H1 (cell line): ENCODE results near the gene HOXB5. TPM values are rescaled to one million over a fixed set of nuclear protein-coding genes. Genes with fewer than 3 reads are reported as not detected.

ENCODE experiments used
- CTCF ChIA-PET: fragments of 300-600 bp; sonication (Branson Sonifier 250); formaldehyde crosslinking; loops from one replicate; lab custom pipeline; 2021; ENCODE audit not compliant: partially characterized antibody; lab: Charles Lee
- POLR2A ChIA-PET: fragments of 300-600 bp; sonication (Branson Sonifier 250); formaldehyde crosslinking; loops from one replicate; lab custom pipeline; 2021; ENCODE audit warnings: inconsistent platforms; ENCODE audit not compliant: partially characterized antibody; lab: Charles Lee
- DNase-seq, 2 experiments: peaks; one replicate each; pipeline versions ENCODE4 v3.0.0 to v3.0.0-alpha.2; 2010 to 2022; ENCODE audit warnings: low spot score in 2 of 2, low read depth in 1 of 2, mixed read lengths in 1 of 2
- FAIRE-seq: peaks from 2 replicates; lab custom pipeline; 2011; peaks lifted over from hg19 to GRCh38; lab: Jason Lieb, UNC
- H2AFZ ChIP-seq: 2 replicates; pipeline ENCODE4 v1.8.1; 2012; ENCODE audit warnings: low read length, inconsistent platforms
- H2AK5ac ChIP-seq: 2 replicates; pipeline ENCODE4 v1.6.1; 2013; ENCODE audit warnings: low read depth, low read length
- H2BK120ac ChIP-seq: replicated peaks from 2 replicates; pipeline ENCODE3; 2013; ENCODE audit warnings: low read depth, low read length, inconsistent platforms
- H2BK12ac ChIP-seq: 2 replicates; pipeline ENCODE4 v1.6.1; 2013; ENCODE audit warnings: low read depth, low read length
- H2BK15ac ChIP-seq: 2 replicates; pipeline ENCODE4 v1.6.1; 2013; ENCODE audit warnings: low read length
- H2BK20ac ChIP-seq: 2 replicates; pipeline ENCODE4 v1.6.1; 2013; ENCODE audit warnings: low read length
- H2BK5ac ChIP-seq: 2 replicates; pipeline ENCODE4 v1.6.1; 2013; ENCODE audit warnings: low read depth, low read length
- H3K14ac ChIP-seq: 2 replicates; pipeline ENCODE4 v1.6.1; 2013; ENCODE audit warnings: inconsistent platforms; ENCODE audit not compliant: insufficient read length
- H3K18ac ChIP-seq: 2 replicates; pipeline ENCODE4 v1.6.1; 2013; ENCODE audit warnings: low read length; ENCODE audit errors: extremely low read depth
- H3K23ac ChIP-seq: 2 replicates; pipeline ENCODE4 v1.6.1; 2013; ENCODE audit warnings: inconsistent platforms; ENCODE audit not compliant: insufficient read length
- H3K23me2 ChIP-seq: 2 replicates; pipeline ENCODE4 v1.6.1; 2013; ENCODE audit warnings: low read depth, low read length
- H3K27ac ChIP-seq: 2 replicates; pipeline ENCODE4 v1.6.1; 2011; ENCODE audit warnings: low read depth, low read length, inconsistent platforms
- H3K27me3 ChIP-seq, 4 experiments: replicated peaks in 1 of 4; 1 replicate in 1 of 4; 2 replicates in 3 of 4; pipeline versions ENCODE4 v1.6.1 to v1.8.1; 2011 to 2013; ENCODE audit warnings: low read length in 3 of 4, mild to moderate bottlenecking in 3 of 4, inconsistent platforms in 2 of 4, mixed read lengths in 2 of 4, moderate library complexity in 1 of 4; ENCODE audit not compliant: control insufficient read depth in 3 of 4, insufficient read depth in 3 of 4; ENCODE audit errors: extremely low read depth in 1 of 4
- H3K36me3 ChIP-seq, 4 experiments: 2 replicates each; pipeline versions ENCODE4 v1.6.1 to v1.8.1; 2011 to 2013; ENCODE audit warnings: mild to moderate bottlenecking in 4 of 4, low read length in 3 of 4, moderate library complexity in 2 of 4, control low read depth in 1 of 4, inconsistent platforms in 1 of 4; ENCODE audit not compliant: insufficient read depth in 4 of 4, control insufficient read depth in 2 of 4
- H3K4ac ChIP-seq: replicated peaks from 2 replicates; pipeline ENCODE3; 2013; ENCODE audit warnings: low read length, low read depth, mixed read lengths, inconsistent platforms; ENCODE audit not compliant: insufficient read length
- H3K4me1 ChIP-seq, 4 experiments: replicated peaks in 1 of 4; 1 replicate in 1 of 4; 2 replicates in 3 of 4; pipeline versions ENCODE4 v1.6.1 to v1.8.1; 2011 to 2013; ENCODE audit warnings: low read length in 3 of 4, inconsistent platforms in 2 of 4, mixed read lengths in 1 of 4; ENCODE audit not compliant: insufficient read depth in 4 of 4, control insufficient read depth in 3 of 4
- H3K4me2 ChIP-seq, 2 experiments: 2 replicates each; pipeline versions ENCODE4 v1.6.1 to v1.8.1; 2011 to 2013; ENCODE audit warnings: low read depth in 2 of 2, low read length in 2 of 2, control low read depth in 1 of 2, inconsistent platforms in 1 of 2, mild to moderate bottlenecking in 1 of 2; ENCODE audit not compliant: insufficient read depth in 1 of 2
- H3K4me3 ChIP-seq, 4 experiments: fragments of 200-600, 300-600 bp in 1 of 4; sonication (generic), shearing (Covaris generic), sonication (Bioruptor Twin) in 1 of 4; 2 replicates each; pipeline versions ENCODE4 v1.5.1 to v1.8.1; 2011 to 2016; ENCODE audit warnings: low read length in 4 of 4, low read depth in 3 of 4, control low read depth in 2 of 4, inconsistent platforms in 2 of 4, mild to moderate bottlenecking in 2 of 4, mixed read lengths in 1 of 4, moderate library complexity in 1 of 4; ENCODE audit not compliant: insufficient read depth in 2 of 4; ENCODE audit errors: extremely low read depth in 1 of 4
- H3K56ac ChIP-seq: replicated peaks from 2 replicates; pipeline ENCODE3; 2013; ENCODE audit warnings: low read depth, mild to moderate bottlenecking, mixed read lengths, low read length, inconsistent platforms; ENCODE audit not compliant: insufficient read length
- H3K79me1 ChIP-seq: 2 replicates; pipeline ENCODE4 v1.6.1; 2013; ENCODE audit warnings: low read depth, low read length, control low read depth
- H3K79me2 ChIP-seq, 2 experiments: 2 replicates each; pipeline versions ENCODE4 v1.6.1 to v1.8.1; 2012 to 2013; ENCODE audit warnings: low read length in 2 of 2, mild to moderate bottlenecking in 2 of 2, inconsistent platforms in 1 of 2; ENCODE audit not compliant: insufficient read depth in 2 of 2, control insufficient read depth in 1 of 2
- H3K9ac ChIP-seq, 4 experiments: replicated peaks in 1 of 4; 1 replicate in 1 of 4; 2 replicates in 3 of 4; pipeline versions ENCODE4 v1.6.1 to v1.8.1; 2011 to 2013; ENCODE audit warnings: low read depth in 3 of 4, low read length in 3 of 4, control low read depth in 2 of 4, mild to moderate bottlenecking in 2 of 4, moderate library complexity in 2 of 4, inconsistent platforms in 1 of 4; ENCODE audit errors: extremely low read depth in 1 of 4
- H3K9me3 ChIP-seq, 2 experiments: 2 replicates each; pipeline versions ENCODE4 v1.6.1 to v1.8.1; 2012 to 2013; ENCODE audit warnings: mild to moderate bottlenecking in 2 of 2, moderate library complexity in 2 of 2, control low read depth in 1 of 2, inconsistent platforms in 1 of 2, low read depth in 1 of 2, low read length in 1 of 2, mixed read lengths in 1 of 2; ENCODE audit not compliant: insufficient read depth in 2 of 2
- H4K20me1 ChIP-seq, 2 experiments: replicated peaks in 1 of 2; 2 replicates each; pipeline versions ENCODE3 to v1.8.1; 2011 to 2013; ENCODE audit warnings: inconsistent platforms in 2 of 2, low read length in 2 of 2, mild to moderate bottlenecking in 1 of 2; ENCODE audit not compliant: insufficient read depth in 2 of 2, control insufficient read depth in 1 of 2
- H4K5ac ChIP-seq: 2 replicates; pipeline ENCODE4 v1.6.1; 2013; ENCODE audit warnings: low read length, low read depth, mixed read lengths, inconsistent platforms; ENCODE audit not compliant: insufficient read length
- H4K8ac ChIP-seq: 2 replicates; pipeline ENCODE4 v1.8.0; 2013; ENCODE audit warnings: mild to moderate bottlenecking, moderate library complexity, low read length, inconsistent platforms; ENCODE audit not compliant: insufficient read depth; ENCODE audit errors: extremely low read depth
- H4K91ac ChIP-seq: replicated peaks from 2 replicates; pipeline ENCODE3; 2013; ENCODE audit warnings: low read length, mixed read lengths, inconsistent platforms; ENCODE audit not compliant: insufficient read length
- ASH2L ChIP-seq: fragments of 200-600, 300-600 bp; sonication (generic); IDR thresholded peaks from one replicate; pipeline ENCODE4 v1.7.1; 2017; ENCODE audit warnings: low read length
- BACH1 ChIP-seq: IDR thresholded peaks from 2 replicates; pipeline ENCODE4 v1.6.1; 2012; ENCODE audit warnings: low read length, improper control_type of control experiment
- CBX8 ChIP-seq: fragments of 300-800, 300-1000 bp; sonication (generic); IDR thresholded peaks from 2 replicates; pipeline ENCODE4 v1.7.1; 2016; ENCODE audit warnings: low read depth, low read length, borderline replicate concordance
- EP300 ChIP-seq, 2 experiments: IDR thresholded peaks; 1 replicate in 1 of 2; 2 replicates in 1 of 2; pipeline ENCODE4 v1.6.1; 2011 to 2012; ENCODE audit warnings: low read depth in 2 of 2, low read length in 2 of 2, mild to moderate bottlenecking in 2 of 2, borderline replicate concordance in 1 of 2, inconsistent platforms in 1 of 2, moderate library complexity in 1 of 2
- EZH2 ChIP-seq: fragments of 200-600 bp; sonication (generic); IDR thresholded peaks from 2 replicates; pipeline ENCODE4 v1.7.1; 2012; ENCODE audit warnings: low read depth, mild to moderate bottlenecking, moderate library complexity, low read length, inconsistent platforms; ENCODE audit not compliant: severe bottlenecking
- SP2 ChIP-seq: IDR thresholded peaks from 2 replicates; pipeline ENCODE4 v1.6.1; 2012; ENCODE audit warnings: mild to moderate bottlenecking, low read length, inconsistent platforms
- SRF ChIP-seq: IDR thresholded peaks from 2 replicates; pipeline ENCODE4 v1.6.1; 2011; ENCODE audit warnings: mild to moderate bottlenecking, low read depth, low read length, moderate library complexity
- WGBS, 2 experiments: shearing (Covaris generic) in 1 of 2; methylation state at CpG; one replicate each; pipeline versions ENCODE4 v1.1.6 to v1.1.7; 2013 to 2015; ENCODE audit warnings: low lambda C conversion rate in 2 of 2, mixed read lengths in 2 of 2, inconsistent platforms in 1 of 2, low coverage in 1 of 2, missing lambda C conversion rate in 1 of 2; ENCODE audit not compliant: insufficient replicate concordance in 2 of 2, insufficient coverage in 1 of 2, insufficient read length in 1 of 2; ENCODE audit errors: extremely low coverage in 1 of 2, missing lambda C conversion rate in 1 of 2; 5-methylcytosine and 5-hydroxymethylcytosine counted together
- polyA plus RNA-seq, 7 experiments: library from polyadenylated mRNA; depleted of rRNA in 3 of 7; stranded (reverse) in 5 of 7; unstranded in 2 of 7; fragments of >200 nt in 5 of 7; fragments of 200-250 nt in 2 of 7; gene quantifications; 1 replicate in 5 of 7; 2 replicates in 1 of 7; 4 replicates in 1 of 7; pipeline versions ENCODE4 v1.2.1 to v1.2.3, GENCODE V29; 2011 to 2013; ENCODE audit warnings: missing spikeins in 2 of 7, mixed read lengths in 2 of 7
- total RNA-seq: library from RNA; stranded (reverse); fragmentation: NEBNext Ultra II Directional; extraction: Animal tissue kit (Norgen Biotek cat#: 25700); gene quantifications from 2 replicates; pipeline ENCODE4 v1.2.1, GENCODE V29; 2021
- TF ChIP-seq, protein P1 (sequence below), 3 experiments: IDR thresholded peaks; 1 replicate in 2 of 3; 2 replicates in 1 of 3; pipeline versions ENCODE4 v1.5.1 to v1.6.1; 2011; ENCODE audit warnings: low read length in 3 of 3, mild to moderate bottlenecking in 3 of 3, inconsistent platforms in 2 of 3, low read depth in 1 of 3, moderate library complexity in 1 of 3; ENCODE audit not compliant: insufficient read depth in 1 of 3; ENCODE audit errors: control extremely low read depth in 1 of 3

HOXB5 gene
- total and polyA plus RNA-seq, 2 of the 8 experiments (the other 6 are each of a cell fraction or from before 2014, with no cell fraction given), result not detected

DNA sequence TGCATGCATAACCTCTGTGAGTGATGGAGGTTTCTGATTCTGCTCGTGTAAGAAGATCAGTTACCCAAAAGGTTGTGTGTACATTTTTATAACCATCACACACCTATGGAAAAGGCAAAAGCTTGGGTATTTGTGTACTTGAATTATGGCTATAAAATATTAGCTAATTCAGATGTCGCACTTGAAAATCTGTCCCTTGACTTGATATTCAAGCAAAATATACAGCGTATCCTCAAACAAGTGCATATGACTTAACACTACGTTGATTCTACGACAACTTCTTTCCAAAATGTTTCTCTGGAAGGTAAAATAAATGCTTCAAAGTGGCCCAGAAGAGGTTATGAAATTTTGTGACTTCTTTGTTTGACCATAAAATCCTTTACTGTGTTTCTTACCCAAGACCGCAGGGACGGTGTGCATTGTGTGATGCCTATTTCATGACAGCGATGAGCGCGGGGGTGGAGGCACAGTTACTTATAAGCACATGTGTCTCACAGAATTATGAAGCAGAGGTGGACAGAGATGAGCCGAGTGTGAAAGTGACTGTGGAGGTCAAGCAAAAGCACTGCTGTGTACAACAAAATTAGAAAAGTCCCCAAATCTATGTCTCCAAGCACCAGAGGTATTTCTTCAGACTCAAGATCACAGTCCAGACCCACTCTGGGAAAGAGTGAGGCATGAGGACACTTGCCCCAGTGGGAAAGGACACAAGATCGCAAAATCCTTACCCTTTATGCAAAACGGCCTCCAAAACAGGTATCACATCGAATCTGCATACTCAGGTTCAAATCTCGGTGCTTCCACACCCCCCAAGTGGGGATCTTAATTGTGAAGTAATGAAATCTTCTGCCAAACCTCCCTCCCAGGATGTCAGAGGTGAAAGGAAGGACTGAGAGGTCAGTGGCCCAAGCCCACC is 36.7 kb upstream of the HOXB5 start:
- Histone ChIP-seq H3K4me3 (no peak overlapping the region), H3K14ac (no peak overlapping the region), H3K23ac (no peak overlapping the region), H3K4me1 (peaks cover 0 to 15% (median 5%) of the 10 kb centered on the region in 4 experiments; a peak in 5 of 7 replicates), H3K18ac (no peak overlapping the region), H3K4me2 (no peak overlapping the region), H2BK15ac (no peak overlapping the region), H3K9me3 (no peaks in the 10 kb centered on the region), H2AFZ (no peak overlapping the region), H3K27ac (no peak overlapping the region), H4K8ac (no peak overlapping the region), H4K91ac (no peak overlapping the region), H2BK5ac (no peak overlapping the region), H2AK5ac (peak overlapping the region; percentile 30; the same call in 1 of the 2 replicates), H3K56ac (no peak overlapping the region), H3K79me2 (no peaks in the 10 kb centered on the region), H3K9ac (no peak overlapping the region), H4K20me1 (peaks cover 37 to 41% of the 10 kb centered on the region in 2 experiments), H4K5ac (no peak overlapping the region), H3K23me2 (peaks cover 2% of the 10 kb centered on the region; the same call in 1 of the 2 replicates), H2BK12ac (peak overlapping the region; percentile 51; the same call in 1 of the 2 replicates), H3K36me3 (no peaks in the 10 kb centered on the region; a peak in 1 of 8 replicates), H3K79me1 (no peaks in the 10 kb centered on the region), H3K27me3 (peaks cover 97 to 100% (median 100%) of the 10 kb centered on the region in 4 experiments), H2BK120ac (no peak overlapping the region), H3K4ac (no peak overlapping the region), H2BK20ac (no peak overlapping the region)
- CTCF ChIA-PET, result interaction anchor here (0.5 to 4.6 kb wide), 5 partner anchors 10 to 381 kb away, joined by 3 to 30 read pairs (median 4); partner anchors contain the start of gene HOXB8
- WGBS, 2 experiments, result 49% methylated on average over 15 of the region's 15 CpGs; no CpG with 5 or more reads in 1 of the 2 experiments
- FAIRE-seq, result no peak
- POLR2A ChIA-PET, result no interaction called here
- no peak for DNase-seq
- TF ChIP-seq BACH1 (no peak), SRF (no peak), ASH2L (no peak), EZH2 (peak; percentile 4), EP300 (IDR thresholded peaks at IDR 0.05; ENCODE audit: borderline replicate concordance in 1 of 2, low read depth in 2 of 2, low read length in 2 of 2) (no peak), CBX8 (0 out of 2 replicates have a peak, but pooled peaks have one; percentile 8), SP2 (no peak)
- TF ChIP-seq, protein P1, sequence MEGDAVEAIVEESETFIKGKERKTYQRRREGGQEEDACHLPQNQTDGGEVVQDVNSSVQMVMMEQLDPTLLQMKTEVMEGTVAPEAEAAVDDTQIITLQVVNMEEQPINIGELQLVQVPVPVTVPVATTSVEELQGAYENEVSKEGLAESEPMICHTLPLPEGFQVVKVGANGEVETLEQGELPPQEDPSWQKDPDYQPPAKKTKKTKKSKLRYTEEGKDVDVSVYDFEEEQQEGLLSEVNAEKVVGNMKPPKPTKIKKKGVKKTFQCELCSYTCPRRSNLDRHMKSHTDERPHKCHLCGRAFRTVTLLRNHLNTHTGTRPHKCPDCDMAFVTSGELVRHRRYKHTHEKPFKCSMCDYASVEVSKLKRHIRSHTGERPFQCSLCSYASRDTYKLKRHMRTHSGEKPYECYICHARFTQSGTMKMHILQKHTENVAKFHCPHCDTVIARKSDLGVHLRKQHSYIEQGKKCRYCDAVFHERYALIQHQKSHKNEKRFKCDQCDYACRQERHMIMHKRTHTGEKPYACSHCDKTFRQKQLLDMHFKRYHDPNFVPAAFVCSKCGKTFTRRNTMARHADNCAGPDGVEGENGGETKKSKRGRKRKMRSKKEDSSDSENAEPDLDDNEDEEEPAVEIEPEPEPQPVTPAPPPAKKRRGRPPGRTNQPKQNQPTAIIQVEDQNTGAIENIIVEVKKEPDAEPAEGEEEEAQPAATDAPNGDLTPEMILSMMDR (IDR thresholded peaks at IDR 0.05; ENCODE audit: control extremely low read depth in 1 of 3, insufficient read depth in 1 of 3, low read depth in 1 of 3, low read length in 3 of 3), result no peak
